CD4-positive, CD25-positive, alpha-beta regulatory T cell (primary cell): ENCODE measurements around the gene STARD13. TPM values are rescaled to one million over a fixed set of nuclear protein-coding genes. Genes with fewer than 3 reads are reported as not detected.

Experiments used
- ATAC-seq, 2 donors: fragments of 150-1000 bp; cut with Tn5 transposase; one replicate each; pipeline ENCODE4 v1.10.0; 2021; ENCODE audit warnings: low read depth in 2 of 2, moderate number of reproducible peaks in 2 of 2, moderate library complexity in 1 of 2
- DNase-seq, 3 donors: peaks; one replicate each; pipeline versions ENCODE4 v3.0.0 to v3.0.0-alpha.2; 2012 to 2022; ENCODE audit warnings: mixed read lengths in 1 of 3
- H3K27ac ChIP-seq: one replicate; pipeline ENCODE4 v1.7.0; 2013; ENCODE audit warnings: mild to moderate bottlenecking, low read length; ENCODE audit not compliant: insufficient read depth, poor library complexity, severe bottlenecking
- H3K27me3 ChIP-seq: one replicate; pipeline ENCODE4 v1.7.0; 2013; ENCODE audit warnings: low read length; ENCODE audit not compliant: control insufficient read depth, insufficient read depth
- H3K36me3 ChIP-seq: one replicate; pipeline ENCODE4 v1.7.0; 2013; ENCODE audit warnings: mild to moderate bottlenecking, low read length, moderate library complexity; ENCODE audit not compliant: control insufficient read depth, insufficient read depth
- H3K4me1 ChIP-seq: 2 replicates; pipeline ENCODE4 v1.7.0; 2013; ENCODE audit warnings: mild to moderate bottlenecking, low read length; ENCODE audit not compliant: insufficient read depth, control insufficient read depth, poor library complexity, severe bottlenecking
- H3K4me3 ChIP-seq: one replicate; pipeline ENCODE4 v1.7.0; 2013; ENCODE audit warnings: low read depth, mild to moderate bottlenecking, low read length, moderate library complexity
- H3K9me3 ChIP-seq, 2 experiments: 1 replicate in 1 of 2; 2 replicates in 1 of 2; pipeline ENCODE4 v1.7.0; 2013; ENCODE audit warnings: low read length in 2 of 2, mild to moderate bottlenecking in 1 of 2, moderate library complexity in 1 of 2; ENCODE audit not compliant: control insufficient read depth in 2 of 2
- H3K27ac Mint-ChIP-seq, 3 donors: one replicate each; pipeline ENCODE4 v1.8.0; 2020 to 2022; ENCODE audit warnings: mild to moderate bottlenecking in 3 of 3, mixed read lengths in 3 of 3, moderate library complexity in 2 of 3
- H3K27me3 Mint-ChIP-seq: one replicate; pipeline ENCODE4 v1.8.0; 2022; ENCODE audit warnings: mild to moderate bottlenecking, mixed read lengths
- H3K36me3 Mint-ChIP-seq: one replicate; pipeline ENCODE4 v1.8.0; 2020; ENCODE audit warnings: mixed read lengths
- H3K4me1 Mint-ChIP-seq, 4 donors: one replicate each; pipeline ENCODE4 v1.8.0; 2020 to 2022; ENCODE audit warnings: mixed read lengths in 4 of 4, mild to moderate bottlenecking in 1 of 4
- H3K4me3 Mint-ChIP-seq, 4 donors: one replicate each; pipeline ENCODE4 v1.8.0; 2020 to 2022; ENCODE audit warnings: mild to moderate bottlenecking in 4 of 4, mixed read lengths in 4 of 4, moderate library complexity in 3 of 4
- H3K9me3 Mint-ChIP-seq, 7 donors: one replicate each; pipeline ENCODE4 v1.8.0; 2020 to 2022; ENCODE audit warnings: mixed read lengths in 7 of 7, mild to moderate bottlenecking in 3 of 7, moderate library complexity in 2 of 7
- polyA plus RNA-seq, 4 donors: library from polyadenylated mRNA; unstranded; fragments of 300-500 nt; fragmentation: Illumina TruSeq; gene quantifications; one replicate each; pipeline ENCODE4 v1.2.3, GENCODE V29; 2021
- total RNA-seq: library from RNA; stranded (reverse); gene quantifications from one replicate; pipeline ENCODE4 v1.2.3, GENCODE V29; 2022

The STARD13 gene
- total and polyA plus RNA-seq, 5 donors from 2014 or later = not detected

DNA sequence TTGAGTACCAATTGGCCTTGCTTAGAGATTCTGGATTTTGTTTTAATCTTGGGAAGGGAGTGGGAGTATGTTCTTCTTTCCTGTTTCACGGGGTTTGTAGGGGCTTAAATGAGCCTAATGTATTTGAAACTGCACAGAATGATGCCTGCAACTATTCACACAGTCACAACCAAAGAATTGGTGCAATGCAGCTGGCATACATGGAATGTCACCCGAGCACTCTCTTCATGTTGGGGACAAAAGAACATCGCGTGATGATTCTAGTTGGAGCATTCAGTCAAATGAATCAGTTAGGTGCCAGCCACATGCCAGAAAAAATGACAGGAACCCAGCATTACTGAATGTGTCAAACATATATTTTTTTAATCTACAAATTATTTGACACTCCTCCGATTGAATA is 22.1 kb downstream of the STARD13 start:
- Mint-ChIP-seq H3K27ac (no peak overlapping the region), H3K36me3 (no peaks in the 10 kb centered on the region)

GRCh38 chr13:33262997-33263396 is 22.6 kb downstream of the STARD13 start:
- H3K4me1 ChIP-seq = no peaks in the 10 kb centered on the region
- Mint-ChIP-seq H3K4me1 (no peaks in the 10 kb centered on the region), H3K27me3 (peaks cover 7% of the 10 kb centered on the region), H3K4me3 (no peak overlapping the region), H3K27ac (no peak overlapping the region), H3K9me3 (no peaks in the 10 kb centered on the region), H3K36me3 (no peaks in the 10 kb centered on the region)
- no peak overlapping the region for H3K27ac ChIP-seq
- H3K9me3 ChIP-seq = no peaks in the 10 kb centered on the region
- no peaks in the 10 kb centered on the region for H3K36me3 ChIP-seq
- no peak for DNase-seq
- H3K4me3 ChIP-seq = no peak overlapping the region
- ATAC-seq = no peak
- peaks cover 8% of the 10 kb centered on the region for H3K27me3 ChIP-seq

More for the DNA sequence above, 22.1 kb downstream of the STARD13 start:
- H3K4me3 ChIP-seq = no peak overlapping the region
- Mint-ChIP-seq H3K4me1 (no peaks in the 10 kb centered on the region), H3K4me3 (no peak overlapping the region), H3K9me3 (no peaks in the 10 kb centered on the region), H3K27me3 (peaks cover 7% of the 10 kb centered on the region)
- no peak overlapping the region for H3K27ac ChIP-seq
- H3K9me3 ChIP-seq = no peaks in the 10 kb centered on the region
- ATAC-seq (no peak), DNase-seq (no peak)
- peaks cover 8% of the 10 kb centered on the region for H3K27me3 ChIP-seq
- H3K36me3 ChIP-seq = no peaks in the 10 kb centered on the region
- H3K4me1 ChIP-seq = no peaks in the 10 kb centered on the region

DNA sequence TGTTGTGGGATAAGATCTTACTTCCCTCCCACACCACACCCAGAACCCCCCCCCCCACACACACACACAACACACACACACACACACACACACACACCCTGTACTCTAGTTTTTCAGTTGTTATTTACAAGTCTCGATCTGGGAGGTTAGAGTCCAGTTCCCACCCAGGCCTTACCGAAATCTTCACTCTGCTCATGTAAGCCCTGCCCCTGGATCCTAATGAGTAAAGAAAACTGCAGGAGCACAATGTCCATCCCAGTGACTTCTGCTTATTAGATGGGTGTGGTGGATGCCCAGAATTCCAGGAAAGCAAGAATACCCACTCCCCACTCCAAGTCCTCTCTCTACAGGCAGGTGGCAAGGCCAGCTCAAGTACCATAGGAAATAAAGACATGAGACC is 23.0 kb downstream of the STARD13 start:
- no peaks in the 10 kb centered on the region for H3K36me3 ChIP-seq
- H3K9me3 ChIP-seq = no peaks in the 10 kb centered on the region
- H3K36me3 Mint-ChIP-seq = no peaks in the 10 kb centered on the region
- DNase-seq (no peak), ATAC-seq (no peak)
- H3K4me3 Mint-ChIP-seq = no peak overlapping the region
- H3K27me3 ChIP-seq = peaks cover 8% of the 10 kb centered on the region
- peaks cover 7% of the 10 kb centered on the region for H3K27me3 Mint-ChIP-seq
- no peak overlapping the region for H3K4me3 ChIP-seq
- H3K9me3 Mint-ChIP-seq = no peaks in the 10 kb centered on the region
- H3K4me1 ChIP-seq = no peaks in the 10 kb centered on the region
- no peak overlapping the region for H3K27ac ChIP-seq
- no peaks in the 10 kb centered on the region for H3K4me1 Mint-ChIP-seq
- H3K27ac Mint-ChIP-seq = no peak overlapping the region

- Mint-ChIP-seq H3K27me3 (peaks cover 7% of the 10 kb centered on the region), H3K9me3 (no peaks in the 10 kb centered on the region), H3K4me1 (no peaks in the 10 kb centered on the region), H3K36me3 (no peaks in the 10 kb centered on the region), H3K27ac (no peak overlapping the region), H3K4me3 (no peak overlapping the region)
- ATAC-seq (no peak), DNase-seq (no peak)
- Histone ChIP-seq H3K27me3 (peaks cover 8% of the 10 kb centered on the region), H3K36me3 (no peaks in the 10 kb centered on the region), H3K27ac (no peak overlapping the region), H3K4me1 (no peaks in the 10 kb centered on the region), H3K9me3 (no peaks in the 10 kb centered on the region), H3K4me3 (no peak overlapping the region)
These were observed 23.5 kb downstream of the STARD13 start for GRCh38 chr13:33262062-33262487.

DNA sequence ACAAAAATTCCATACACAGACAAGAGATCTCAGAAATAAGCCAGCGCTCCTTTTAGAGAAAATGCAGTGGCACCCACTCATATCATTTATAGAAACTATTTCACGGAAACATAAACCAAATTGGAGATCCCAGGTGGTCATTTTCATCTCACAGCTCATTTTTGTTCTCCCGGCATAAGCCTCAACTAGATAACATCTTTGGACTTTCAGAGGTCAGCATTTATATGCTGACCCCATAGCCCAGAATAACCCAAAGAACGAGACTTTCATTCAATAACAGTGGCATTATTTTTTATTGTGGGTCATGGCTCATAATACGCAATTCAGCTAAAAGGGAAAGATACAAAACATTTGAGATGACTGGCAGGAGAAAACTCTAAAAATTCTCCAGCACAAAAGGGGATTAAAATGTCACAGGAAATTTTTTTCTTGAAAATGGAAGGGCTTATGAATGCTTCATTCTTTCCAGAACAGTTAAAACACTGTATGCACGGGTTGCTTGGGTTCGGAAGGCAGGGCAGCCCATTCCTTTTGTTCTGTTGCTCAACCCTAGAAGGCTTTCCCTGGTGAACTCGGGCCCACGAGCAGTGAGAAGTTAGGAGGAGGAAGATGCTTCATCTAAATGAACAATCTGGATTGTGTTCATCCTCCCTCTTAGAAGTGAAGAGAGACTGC is 24.0 kb downstream of the STARD13 start:
- Mint-ChIP-seq H3K27me3 (peaks cover 7% of the 10 kb centered on the region), H3K27ac (no peak overlapping the region), H3K9me3 (no peaks in the 10 kb centered on the region), H3K4me1 (no peaks in the 10 kb centered on the region), H3K4me3 (no peak overlapping the region), H3K36me3 (no peaks in the 10 kb centered on the region)
- no peaks in the 10 kb centered on the region for H3K4me1 ChIP-seq
- H3K36me3 ChIP-seq = no peaks in the 10 kb centered on the region
- H3K4me3 ChIP-seq = no peak overlapping the region
- no peak for DNase-seq
- no peak overlapping the region for H3K27ac ChIP-seq
- H3K27me3 ChIP-seq = peaks cover 5% of the 10 kb centered on the region
- ATAC-seq = no peak
- no peaks in the 10 kb centered on the region for H3K9me3 ChIP-seq

- Histone ChIP-seq H3K9me3 (no peaks in the 10 kb centered on the region), H3K4me1 (no peaks in the 10 kb centered on the region), H3K27ac (no peak overlapping the region), H3K4me3 (no peak overlapping the region), H3K27me3 (peaks cover 4% of the 10 kb centered on the region), H3K36me3 (no peaks in the 10 kb centered on the region)
- H3K4me1 Mint-ChIP-seq = no peaks in the 10 kb centered on the region
- no peak for ATAC-seq
- DNase-seq = no peak
- no peak overlapping the region for H3K4me3 Mint-ChIP-seq
- H3K27ac Mint-ChIP-seq = no peak overlapping the region
- no peaks in the 10 kb centered on the region for H3K9me3 Mint-ChIP-seq
- no peaks in the 10 kb centered on the region for H3K36me3 Mint-ChIP-seq
- H3K27me3 Mint-ChIP-seq = peaks cover 7% of the 10 kb centered on the region
These were observed 25.1 kb downstream of the STARD13 start for GRCh38 chr13:33260168-33261098.

- Mint-ChIP-seq H3K4me3 (no peak overlapping the region), H3K36me3 (no peaks in the 10 kb centered on the region), H3K9me3 (no peaks in the 10 kb centered on the region), H3K27me3 (peaks cover 6% of the 10 kb centered on the region), H3K4me1 (no peaks in the 10 kb centered on the region), H3K27ac (no peak overlapping the region)
- Histone ChIP-seq H3K4me1 (no peaks in the 10 kb centered on the region), H3K4me3 (no peak overlapping the region), H3K27me3 (no peaks in the 10 kb centered on the region), H3K36me3 (no peaks in the 10 kb centered on the region), H3K9me3 (no peaks in the 10 kb centered on the region), H3K27ac (no peak overlapping the region)
- ATAC-seq = no peak
- DNase-seq = no peak
These were observed 26.3 kb downstream of the STARD13 start for GRCh38 chr13:33259296-33259695.
